Transverse colon (tissue), 4 donors: ENCODE measurements around the gene C1orf174. TPM values are rescaled to one million over a fixed set of nuclear protein-coding genes. Genes with fewer than 3 reads are reported as not detected.

Source experiments
- DNase-seq: peaks from one replicate; pipeline ENCODE4 v3.0.0-alpha.2; 2019
- H3K27ac ChIP-seq, 4 donors: fragments of 200-600 bp; sonication (generic); 2 replicates each; pipeline ENCODE4 v1.5.1; 2016 to 2018; ENCODE audit warnings: inconsistent platforms in 4 of 4
- H3K27me3 ChIP-seq: fragments of 200-600 bp; sonication (generic); 2 replicates; pipeline ENCODE4 v1.5.1; 2017; ENCODE audit warnings: inconsistent platforms
- H3K36me3 ChIP-seq, 4 donors: fragments of 200-600 bp; sonication (generic); 2 replicates each; pipeline ENCODE4 v1.5.1; 2017 to 2019; ENCODE audit warnings: inconsistent platforms in 4 of 4
- H3K4me1 ChIP-seq, 4 donors: fragments of 200-600 bp; sonication (generic); 2 replicates each; pipeline ENCODE4 v1.5.1; 2017 to 2020; ENCODE audit warnings: inconsistent platforms in 4 of 4
- H3K4me3 ChIP-seq, 4 donors: fragments of 200-600 bp; sonication (generic); 1 replicate in 1 of 4; 2 replicates in 3 of 4; pipeline versions ENCODE4 v1.5.1 to v1.6.1; 2017 to 2019; ENCODE audit warnings: inconsistent platforms in 4 of 4
- H3K9me3 ChIP-seq, 2 donors: fragments of 200-600 bp; sonication (generic); 2 replicates each; pipeline ENCODE4 v1.5.1; 2017 to 2019; ENCODE audit warnings: inconsistent platforms in 2 of 2
- EP300 ChIP-seq: sonication (generic); formaldehyde crosslinking; IDR thresholded peaks from one replicate; pipeline ENCODE4 v1.6.1; 2017; ENCODE audit warnings: antibody characterized with exemption, low read depth
- POLR2A ChIP-seq: fragments of 450-650 bp; IDR thresholded peaks from one replicate; pipeline ENCODE4 v1.6.1; 2016; ENCODE audit warnings: antibody characterized with exemption, mild to moderate bottlenecking, moderate library complexity
- POLR2AphosphoS5 ChIP-seq, 3 donors: sonication (generic); formaldehyde crosslinking; IDR thresholded peaks; one replicate each; pipeline ENCODE4 v1.6.1; 2016; ENCODE audit warnings: antibody characterized with exemption in 3 of 3
- WGBS, 2 donors: methylation state at CpG; one replicate each; pipeline ENCODE4 v1.1.5; 2018; ENCODE audit warnings: low coverage in 1 of 2; 5-methylcytosine and 5-hydroxymethylcytosine counted together
- in situ Hi-C, 4 donors: fragments of 200-750 bp; cut with MboI; loops; one replicate each; pipeline versions ENCODE4 v1.15.0 to v1.15.1; 2017; ENCODE audit warnings: low sequenced_read_pairs in 3 of 4, low pct_ligation_motif_present in 1 of 4, low pct_unique_long_range_greater_than_20kb in 1 of 4
- intact Hi-C: fragments of 100-400 bp; cut with DNase I; formaldehyde crosslinking; loops from one replicate; pipeline ENCODE4 v1.15.1; 2023; ENCODE audit warnings: low total_unique reads
- total RNA-seq, 4 donors: library from RNA; depleted of rRNA; stranded (reverse); fragments of >200 nt; gene quantifications; one replicate each; pipeline ENCODE4 v1.1.0, GENCODE V29; 2016
- TF ChIP-seq, protein P1 (sequence below), 5 experiments: fragments of 200-600 bp in 3 of 5; fragments of 450-650 bp in 2 of 5; sonication (generic) in 3 of 5; IDR thresholded peaks; 1 replicate in 2 of 5; 2 replicates in 3 of 5; pipeline ENCODE4 v1.5.1; 2016 to 2017; ENCODE audit warnings: antibody characterized with exemption in 5 of 5, inconsistent platforms in 3 of 5, mild to moderate bottlenecking in 2 of 5, moderate library complexity in 1 of 5

The C1orf174 gene
- total RNA-seq, 4 donors from 2014 or later = 23.5 to 45.4 (median 36.6) TPM

DNA sequence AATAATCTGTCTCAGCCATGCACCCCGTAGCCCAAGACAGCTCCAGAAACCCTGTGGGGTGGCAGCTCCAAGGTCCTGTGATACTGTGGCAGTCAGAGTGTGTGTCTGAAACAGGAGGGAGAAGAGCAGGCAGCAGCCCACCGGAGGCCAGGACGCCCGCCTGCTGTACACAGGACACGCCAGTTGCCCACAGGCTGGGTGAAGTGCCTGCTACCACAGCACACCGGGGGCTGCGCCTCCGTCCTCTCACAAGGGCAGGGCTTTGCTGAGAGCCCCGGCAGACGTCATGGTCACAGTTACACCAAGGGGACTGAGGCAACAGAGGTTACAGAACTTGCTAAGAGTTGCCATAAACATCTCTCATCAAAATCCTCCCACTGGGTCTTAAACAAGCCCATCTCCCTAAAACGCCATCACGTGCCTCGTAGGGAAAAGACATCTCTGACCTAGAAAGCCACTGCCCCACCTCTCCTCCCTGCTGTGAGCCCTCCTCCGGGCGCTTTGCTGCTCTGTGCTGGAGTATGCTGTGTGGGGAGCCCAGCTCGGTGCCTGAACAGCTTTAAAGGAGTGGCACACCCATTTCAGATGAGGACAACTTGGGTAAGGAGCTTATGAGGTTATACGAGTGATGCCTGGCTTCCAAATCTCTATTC is 5.3 kb downstream of the C1orf174 start:
- TF ChIP-seq POLR2A = no peak
- TF ChIP-seq POLR2AphosphoS5 (IDR thresholded peaks at IDR 0.05) = no peak
- Histone ChIP-seq H3K27ac (peak overlapping the region in 1 of 4 donors; percentile 25), H3K36me3 (peaks cover 0 to 16% (median 5%) of the 10 kb centered on the region in 4 donors), H3K4me3 (no peak overlapping the region), H3K27me3 (no peaks in the 10 kb centered on the region), H3K9me3 (peaks cover 0 to 10% of the 10 kb centered on the region in 2 donors), H3K4me1 (peaks cover 6 to 25% (median 11%) of the 10 kb centered on the region in 4 donors)
- intact Hi-C loops = no loop called here
- no peak for DNase-seq
- 93% methylated on average over 16 of the region's 17 CpGs; no CpG with 5 or more reads in 1 of the 2 donors for WGBS, 2 donors
- in situ Hi-C loops = no loop called here

DNA sequence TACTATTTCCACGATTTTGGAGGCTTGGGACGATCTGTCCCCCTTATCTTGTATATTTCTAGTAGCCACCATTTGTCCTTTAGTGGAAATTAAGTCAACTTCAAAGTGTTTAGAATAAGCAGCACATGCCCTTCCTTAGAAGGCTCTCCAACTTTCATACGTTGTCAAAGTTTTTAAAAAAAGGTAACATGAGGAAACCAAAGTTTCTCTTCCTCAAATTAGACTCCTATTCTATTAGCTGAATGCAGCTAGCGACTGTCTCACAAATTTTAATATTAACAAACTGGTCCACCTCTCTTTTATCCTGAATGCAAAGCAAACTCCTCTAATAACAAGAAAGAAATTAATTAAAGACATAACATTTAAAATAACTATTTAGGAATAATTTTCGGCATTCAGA is 6.9 kb downstream of the C1orf174 start:
- Histone ChIP-seq H3K9me3 (peaks cover 0 to 6% of the 10 kb centered on the region in 2 donors), H3K36me3 (peaks cover 0 to 28% (median 6%) of the 10 kb centered on the region in 4 donors), H3K27ac (no peak overlapping the region), H3K4me1 (peaks cover 0 to 16% (median 3%) of the 10 kb centered on the region in 4 donors), H3K27me3 (no peaks in the 10 kb centered on the region), H3K4me3 (no peak overlapping the region)
- intact Hi-C loops = no loop called here
- WGBS, 2 donors = 83 to 84% methylated on average over 3 to 5 of the region's 5 CpGs
- in situ Hi-C loops = no loop called here
- TF ChIP-seq POLR2AphosphoS5 (IDR thresholded peaks at IDR 0.05) (no peak), EP300 (no peak), POLR2A (no peak)
- TF ChIP-seq, protein P1, sequence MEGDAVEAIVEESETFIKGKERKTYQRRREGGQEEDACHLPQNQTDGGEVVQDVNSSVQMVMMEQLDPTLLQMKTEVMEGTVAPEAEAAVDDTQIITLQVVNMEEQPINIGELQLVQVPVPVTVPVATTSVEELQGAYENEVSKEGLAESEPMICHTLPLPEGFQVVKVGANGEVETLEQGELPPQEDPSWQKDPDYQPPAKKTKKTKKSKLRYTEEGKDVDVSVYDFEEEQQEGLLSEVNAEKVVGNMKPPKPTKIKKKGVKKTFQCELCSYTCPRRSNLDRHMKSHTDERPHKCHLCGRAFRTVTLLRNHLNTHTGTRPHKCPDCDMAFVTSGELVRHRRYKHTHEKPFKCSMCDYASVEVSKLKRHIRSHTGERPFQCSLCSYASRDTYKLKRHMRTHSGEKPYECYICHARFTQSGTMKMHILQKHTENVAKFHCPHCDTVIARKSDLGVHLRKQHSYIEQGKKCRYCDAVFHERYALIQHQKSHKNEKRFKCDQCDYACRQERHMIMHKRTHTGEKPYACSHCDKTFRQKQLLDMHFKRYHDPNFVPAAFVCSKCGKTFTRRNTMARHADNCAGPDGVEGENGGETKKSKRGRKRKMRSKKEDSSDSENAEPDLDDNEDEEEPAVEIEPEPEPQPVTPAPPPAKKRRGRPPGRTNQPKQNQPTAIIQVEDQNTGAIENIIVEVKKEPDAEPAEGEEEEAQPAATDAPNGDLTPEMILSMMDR (IDR thresholded peaks at IDR 0.05) = no peak
- no peak for DNase-seq

GRCh38 chr1:3892748-3893147 is 7.3 kb downstream of the C1orf174 start:
- peaks cover 0 to 28% (median 6%) of the 10 kb centered on the region in 4 donors for H3K36me3 ChIP-seq
- no peak overlapping the region for H3K4me3 ChIP-seq
- DNase-seq = no peak
- in situ Hi-C loops = no loop called here
- H3K27ac ChIP-seq = no peak overlapping the region
- peaks cover 0 to 1% of the 10 kb centered on the region in 2 donors for H3K9me3 ChIP-seq
- no peaks in the 10 kb centered on the region for H3K27me3 ChIP-seq
- peaks cover 0 to 16% (median 3%) of the 10 kb centered on the region in 4 donors for H3K4me1 ChIP-seq
- WGBS, 2 donors = 76% methylated on average over 14 of the region's 14 CpGs; no CpG with 5 or more reads in 1 of the 2 donors
- intact Hi-C loops = no loop called here
- TF ChIP-seq EP300 (no peak), POLR2AphosphoS5 (IDR thresholded peaks at IDR 0.05) (no peak), POLR2A (no peak)
- TF ChIP-seq, protein P1 (IDR thresholded peaks at IDR 0.05) = no peak

DNA sequence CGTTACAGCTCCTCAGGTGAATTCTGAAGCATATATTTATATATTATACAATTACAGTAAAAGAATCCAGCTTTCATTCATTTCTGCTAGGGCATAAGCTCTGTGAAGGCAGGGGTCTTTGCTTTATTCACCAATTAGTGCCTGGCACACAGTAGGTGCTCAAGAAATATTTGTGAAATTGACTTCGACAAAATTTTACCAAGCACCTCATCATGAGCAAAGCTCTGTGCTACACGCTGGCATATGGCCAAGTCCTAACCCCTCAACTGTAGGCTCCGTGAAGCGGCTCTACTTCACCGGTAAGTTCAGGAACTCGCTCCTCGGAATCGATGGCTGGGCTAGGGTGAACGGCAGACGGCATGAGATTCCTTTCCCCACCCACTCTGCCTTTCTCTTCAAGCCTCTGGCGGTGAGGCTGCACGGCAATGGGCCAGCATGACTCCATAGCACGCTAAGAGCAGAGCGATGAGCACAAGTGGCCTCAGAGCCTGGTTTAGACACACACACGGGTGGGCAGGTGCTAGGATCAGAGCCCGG is 8.7 kb downstream of the C1orf174 start:
- peak overlapping the region in 1 of 4 donors; percentile 39 for H3K27ac ChIP-seq
- no peak overlapping the region for H3K4me3 ChIP-seq
- H3K9me3 ChIP-seq = no peaks in the 10 kb centered on the region
- intact Hi-C loops = no loop called here
- H3K4me1 ChIP-seq = peaks cover 0 to 16% (median 3%) of the 10 kb centered on the region in 4 donors
- 68 to 90% methylated on average over 2 to 17 of the region's 17 CpGs for WGBS, 2 donors
- no peak for DNase-seq
- TF ChIP-seq, protein P1 (IDR thresholded peaks at IDR 0.05) = no peak
- TF ChIP-seq POLR2A (no peak), EP300 (no peak)
- peaks cover 0 to 28% (median 9%) of the 10 kb centered on the region in 4 donors for H3K36me3 ChIP-seq
- in situ Hi-C loops = no loop called here
- no peaks in the 10 kb centered on the region for H3K27me3 ChIP-seq
